Vagina (tissue), 2 donors: ENCODE data around the gene MPP4.

ENCODE experiments used
- CTCF ChIP-seq, 3 experiments: fragments of 450-650 bp in 2 of 3; fragments of 200-600 bp in 1 of 3; sonication (generic) in 1 of 3; IDR thresholded peaks; one replicate each; pipeline ENCODE4 v1.5.1; 2017 to 2019; ENCODE audit warnings: antibody characterized with exemption in 3 of 3, mild to moderate bottlenecking in 2 of 3, moderate library complexity in 2 of 3
- POLR2A ChIP-seq, 2 donors: fragments of 450-650 bp; IDR thresholded peaks; one replicate each; pipeline ENCODE4 v1.6.1; 2017; ENCODE audit warnings: antibody characterized with exemption in 2 of 2, mild to moderate bottlenecking in 2 of 2, moderate library complexity in 2 of 2
- POLR2AphosphoS5 ChIP-seq, 2 donors: sonication (generic); formaldehyde crosslinking; IDR thresholded peaks; one replicate each; pipeline ENCODE4 v1.9.0; 2017; ENCODE audit warnings: antibody characterized with exemption in 2 of 2, mild to moderate bottlenecking in 2 of 2, low read depth in 1 of 2; ENCODE audit not compliant: insufficient read depth in 1 of 2

DNA sequence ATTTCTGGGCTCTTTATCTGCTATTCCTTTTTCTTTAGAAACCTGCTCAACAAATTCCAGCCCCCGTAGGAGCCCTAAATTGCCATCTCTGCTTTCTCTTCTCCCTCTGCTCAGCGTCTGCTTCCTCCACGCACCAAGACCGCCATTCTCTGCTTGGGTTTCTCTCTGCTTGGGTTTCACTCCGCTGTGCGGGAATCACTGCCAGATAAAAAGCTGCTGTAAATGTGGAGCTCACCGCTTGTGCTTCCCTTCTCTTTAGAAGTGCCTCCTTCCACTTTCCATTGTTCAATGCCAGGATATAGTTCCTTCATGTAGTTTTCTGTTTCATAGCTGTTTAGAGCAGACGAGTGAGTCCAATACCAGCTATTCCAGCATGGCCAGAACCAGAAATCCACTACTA lies 101.0 kb downstream of the MPP4 start:
- TF ChIP-seq CTCF (IDR thresholded peaks at IDR 0.05), result no peak
- no peak for TF ChIP-seq POLR2A (IDR thresholded peaks at IDR 0.05)
- TF ChIP-seq POLR2AphosphoS5 (IDR thresholded peaks at IDR 0.05; ENCODE audit: insufficient read depth in 1 of 2, low read depth in 1 of 2), result no peak
